Dedifferentiated amniotic fluid mesenchymal stem cell (primary cell): ENCODE measurements around the gene ORMDL3.

ENCODE experiments used
- DNase-seq: peaks from one replicate; pipeline ENCODE4 v3.0.0-alpha.2; 2016; ENCODE audit errors: extremely low spot score

The ORMDL3 gene

GRCh38 chr17:39871801-39872200 lies 55.6 kb downstream of the ORMDL3 start:
- DNase-seq: no peak
